HEK293 (cell line): Measurements from ENCODE around the gene SYTL5.
A peak's percentile ranks its signal among the peaks of the same experiment; 100 is the strongest.

Source experiments
- CTCF ChIA-PET: fragments of 350-600 bp; formaldehyde crosslinking; extraction: SDS; loops from one replicate; lab custom pipeline; 2021; ENCODE audit warnings: antibody characterized with exemption; lab: Yijun Ruan, JAX
- POLR2A ChIA-PET: fragments of 300-600 bp; formaldehyde crosslinking; extraction: SDS; loops from one replicate; lab custom pipeline; 2020; ENCODE audit warnings: antibody characterized with exemption, inconsistent platforms; lab: Yijun Ruan, JAX
- H3K27ac ChIP-seq: fragments of 200-500 bp; sonication (Bioruptor generic); 2 replicates; pipeline ENCODE4 v1.5.1; 2014; ENCODE audit warnings: low read depth, low read length, control low read depth, inconsistent platforms; ENCODE audit errors: extremely low read depth
- H3K36me3 ChIP-seq, 2 experiments: fragments of 200-500 bp in 1 of 2; sonication (Bioruptor generic) in 1 of 2; 1 replicate in 1 of 2; 2 replicates in 1 of 2; pipeline ENCODE4 v1.5.1; 2014 to 2017; ENCODE audit warnings: inconsistent platforms in 2 of 2, low read length in 2 of 2; ENCODE audit not compliant: control insufficient read depth in 2 of 2, insufficient read depth in 1 of 2
- H3K4me1 ChIP-seq: fragments of 200-500 bp; sonication (Bioruptor generic); 2 replicates; pipeline ENCODE4 v1.5.1; 2014; ENCODE audit warnings: mild to moderate bottlenecking, low read length, inconsistent platforms; ENCODE audit not compliant: control insufficient read depth, insufficient read depth
- H3K4me3 ChIP-seq: 2 replicates; pipeline ENCODE4 v1.5.1; 2011; ENCODE audit warnings: low read depth, mild to moderate bottlenecking, control low read depth, low read length, moderate library complexity
- H3K9me3 ChIP-seq: fragments of 200-500 bp; sonication (Bioruptor generic); 2 replicates; pipeline ENCODE4 v1.5.1; 2014; ENCODE audit warnings: low read depth, low read length, inconsistent platforms; ENCODE audit not compliant: control insufficient read depth, insufficient read depth
- BCL11A ChIP-seq: fragments of 450-650 bp; formaldehyde crosslinking; IDR thresholded peaks from 2 replicates; pipeline ENCODE4 v1.5.1; 2016; ENCODE audit warnings: low read depth, missing biosample characterization, missing genetic modification characterization
- GLI4 ChIP-seq: fragments of 450-650 bp; formaldehyde crosslinking; IDR thresholded peaks from 2 replicates; pipeline ENCODE4 v1.5.1; 2016; ENCODE audit warnings: missing biosample characterization, missing genetic modification characterization
- KLF8 ChIP-seq: fragments of 450-650 bp; formaldehyde crosslinking; IDR thresholded peaks from 2 replicates; pipeline ENCODE4 v1.5.1; 2016; ENCODE audit warnings: missing biosample characterization, missing genetic modification characterization
- MEIS1 ChIP-seq: sonication (generic); formaldehyde crosslinking; IDR thresholded peaks from 2 replicates; pipeline ENCODE4 v1.8.1; 2022; ENCODE audit warnings: missing genetic modification reagents, mild to moderate bottlenecking, borderline replicate concordance
- OSR2 ChIP-seq: fragments of 450-650 bp; formaldehyde crosslinking; IDR thresholded peaks from 2 replicates; pipeline ENCODE4 v1.5.1; 2016; ENCODE audit warnings: missing biosample characterization, missing genetic modification characterization
- SP2 ChIP-seq: fragments of 450-650 bp; formaldehyde crosslinking; IDR thresholded peaks from 2 replicates; pipeline ENCODE4 v1.5.1; 2016; ENCODE audit warnings: missing biosample characterization, missing genetic modification characterization
- ZBTB8A ChIP-seq: fragments of 450-650 bp; formaldehyde crosslinking; IDR thresholded peaks from 2 replicates; pipeline ENCODE4 v1.5.1; 2016; ENCODE audit warnings: missing biosample characterization, missing genetic modification characterization
- ZNF114 ChIP-seq: fragments of 450-650 bp; formaldehyde crosslinking; IDR thresholded peaks from 2 replicates; pipeline ENCODE4 v1.5.0; 2017; ENCODE audit warnings: missing biosample characterization, missing genetic modification characterization
- ZNF202 ChIP-seq: fragments of 450-650 bp; formaldehyde crosslinking; IDR thresholded peaks from 2 replicates; pipeline ENCODE4 v1.5.1; 2016; ENCODE audit warnings: missing biosample characterization, missing genetic modification characterization, borderline replicate concordance
- ZNF211 ChIP-seq: fragments of 450-650 bp; formaldehyde crosslinking; IDR thresholded peaks from 2 replicates; pipeline ENCODE4 v1.5.1; 2016; ENCODE audit warnings: low read depth, missing biosample characterization, missing genetic modification characterization
- ZNF423 ChIP-seq: fragments of 450-650 bp; formaldehyde crosslinking; IDR thresholded peaks from 2 replicates; pipeline ENCODE4 v1.5.1; 2016; ENCODE audit warnings: missing biosample characterization, missing genetic modification characterization
- ZNF501 ChIP-seq: fragments of 450-650 bp; formaldehyde crosslinking; IDR thresholded peaks from 2 replicates; pipeline ENCODE4 v1.5.1; 2016; ENCODE audit warnings: missing biosample characterization, missing genetic modification characterization
- ZNF561 ChIP-seq: fragments of 450-650 bp; IDR thresholded peaks from 2 replicates; pipeline ENCODE4 v1.5.1; 2018; ENCODE audit warnings: missing biosample characterization, missing genetic modification characterization, borderline replicate concordance
- ZNF600 ChIP-seq: fragments of 450-650 bp; formaldehyde crosslinking; IDR thresholded peaks from 2 replicates; pipeline ENCODE4 v1.5.1; 2016; ENCODE audit warnings: missing biosample characterization, missing genetic modification characterization
- ZNF623 ChIP-seq: fragments of 450-650 bp; formaldehyde crosslinking; IDR thresholded peaks from 2 replicates; pipeline ENCODE4 v1.5.1; 2016; ENCODE audit warnings: missing biosample characterization, missing genetic modification characterization
- ZNF626 ChIP-seq: fragments of 450-650 bp; sonication (Bioruptor Pico); formaldehyde crosslinking; IDR thresholded peaks from 2 replicates; pipeline ENCODE4 v1.5.1; 2018; ENCODE audit warnings: missing biosample characterization, missing genetic modification characterization, inconsistent platforms
- ZNF701 ChIP-seq: fragments of 450-650 bp; formaldehyde crosslinking; IDR thresholded peaks from 2 replicates; pipeline ENCODE4 v1.5.1; 2016; ENCODE audit warnings: missing biosample characterization, missing genetic modification characterization
- ZNF785 ChIP-seq: fragments of 450-650 bp; formaldehyde crosslinking; IDR thresholded peaks from 2 replicates; pipeline ENCODE4 v1.5.1; 2016; ENCODE audit warnings: missing biosample characterization, missing genetic modification characterization
- ZSCAN23 ChIP-seq: fragments of 450-650 bp; formaldehyde crosslinking; IDR thresholded peaks from 2 replicates; pipeline ENCODE4 v1.5.1; 2016; ENCODE audit warnings: missing biosample characterization, missing genetic modification characterization
- ZXDB ChIP-seq: fragments of 450-650 bp; formaldehyde crosslinking; IDR thresholded peaks from 2 replicates; pipeline ENCODE4 v1.5.1; 2016; ENCODE audit warnings: missing biosample characterization, missing genetic modification characterization
- TF ChIP-seq, protein P1 (sequence below): IDR thresholded peaks from 2 replicates; pipeline ENCODE4 v1.6.1; 2011; ENCODE audit warnings: mild to moderate bottlenecking, low read depth, low read length, borderline replicate concordance
- TF ChIP-seq, protein P2 (sequence below): fragments of 450-650 bp; formaldehyde crosslinking; IDR thresholded peaks from 2 replicates; pipeline ENCODE4 v1.5.1; 2016; ENCODE audit warnings: missing biosample characterization, missing genetic modification characterization, low read depth
- TF ChIP-seq, protein P3 (sequence below): fragments of 450-650 bp; formaldehyde crosslinking; conservative IDR thresholded peaks from 2 replicates; pipeline ENCODE4 v1.5.1; 2016; ENCODE audit warnings: low read depth, missing biosample characterization, missing genetic modification characterization
- TF ChIP-seq, protein P4 (sequence below): fragments of 450-650 bp; IDR thresholded peaks from 2 replicates; pipeline ENCODE4 v1.5.1; 2018; ENCODE audit warnings: missing biosample characterization, mild to moderate bottlenecking, missing genetic modification characterization
- TF ChIP-seq, protein P5 (sequence below): fragments of 450-650 bp; formaldehyde crosslinking; IDR thresholded peaks from 2 replicates; pipeline ENCODE4 v1.5.1; 2017; ENCODE audit warnings: missing biosample characterization, missing genetic modification characterization

SYTL5 gene

DNA sequence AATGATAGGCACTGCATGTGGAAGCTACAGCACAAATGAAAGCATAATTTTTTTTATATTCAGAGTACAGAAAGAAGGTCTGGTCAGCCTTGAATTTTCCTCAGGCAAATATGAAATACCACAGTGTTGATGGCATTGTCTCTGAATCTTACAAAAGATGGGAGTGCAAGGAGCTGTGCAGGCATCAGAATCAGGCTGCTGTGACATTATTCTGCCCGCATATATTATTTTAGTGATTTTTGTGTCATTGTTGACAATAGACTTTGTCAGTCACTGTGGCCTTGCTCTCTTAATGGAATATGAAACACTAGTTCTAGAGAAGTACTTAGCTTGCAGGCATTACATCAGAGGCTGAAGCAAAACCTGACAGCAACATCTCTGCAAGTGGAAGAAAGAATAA lies 42.5 kb downstream of the SYTL5 start:
- Histone ChIP-seq H3K9me3 (no peaks in the 10 kb centered on the region), H3K27ac (no peak overlapping the region)
- TF ChIP-seq SP2 (tag by site-specific recombination): no peak
- TF ChIP-seq ZNF501 (tag by site-specific recombination): no peak
- no peak for TF ChIP-seq MEIS1 (CRISPR knock-in tag)
- TF ChIP-seq ZSCAN23: no peak
- no peak for TF ChIP-seq ZBTB8A (tag by site-specific recombination)
- TF ChIP-seq, protein P1, sequence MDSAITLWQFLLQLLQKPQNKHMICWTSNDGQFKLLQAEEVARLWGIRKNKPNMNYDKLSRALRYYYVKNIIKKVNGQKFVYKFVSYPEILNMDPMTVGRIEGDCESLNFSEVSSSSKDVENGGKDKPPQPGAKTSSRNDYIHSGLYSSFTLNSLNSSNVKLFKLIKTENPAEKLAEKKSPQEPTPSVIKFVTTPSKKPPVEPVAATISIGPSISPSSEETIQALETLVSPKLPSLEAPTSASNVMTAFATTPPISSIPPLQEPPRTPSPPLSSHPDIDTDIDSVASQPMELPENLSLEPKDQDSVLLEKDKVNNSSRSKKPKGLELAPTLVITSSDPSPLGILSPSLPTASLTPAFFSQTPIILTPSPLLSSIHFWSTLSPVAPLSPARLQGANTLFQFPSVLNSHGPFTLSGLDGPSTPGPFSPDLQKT: no peak
- TF ChIP-seq, all 188 proteins: peak for 0
- CTCF ChIA-PET: no interaction called here
- Histone ChIP-seq H3K4me3 (no peak overlapping the region), H3K36me3 (no peaks in the 10 kb centered on the region), H3K4me1 (peaks cover 10% of the 10 kb centered on the region; the same call in 1 of the 2 replicates)
- POLR2A ChIA-PET: no interaction called here

DNA sequence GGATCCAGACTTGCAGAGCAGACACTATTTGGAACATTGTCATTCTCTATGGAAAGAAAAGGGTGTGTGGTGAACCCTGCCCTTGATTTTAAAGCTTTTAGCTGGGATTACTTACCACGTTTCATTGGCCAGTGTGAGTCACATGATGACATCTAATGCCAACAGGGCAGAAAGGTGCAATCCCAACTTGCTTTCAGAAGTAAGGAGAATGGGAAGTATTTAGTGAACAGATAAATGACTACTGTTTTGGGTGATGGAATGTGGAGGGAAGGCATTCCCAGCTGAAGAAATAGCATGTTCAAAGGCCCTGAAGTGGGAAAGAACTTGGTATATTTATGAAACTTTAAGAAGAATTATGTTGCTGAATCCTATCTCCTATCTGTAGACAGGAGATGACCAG lies 44.5 kb downstream of the SYTL5 start:
- Histone ChIP-seq H3K27ac (no peak overlapping the region), H3K9me3 (no peaks in the 10 kb centered on the region), H3K36me3 (no peaks in the 10 kb centered on the region), H3K4me3 (no peak overlapping the region), H3K4me1 (peaks cover 7% of the 10 kb centered on the region; the same call in 1 of the 2 replicates)
- ChIA-PET CTCF (no interaction called here), POLR2A (no interaction called here)
- no peak for TF ChIP-seq ZNF114
- TF ChIP-seq ZNF623 (tag by site-specific recombination): peak; percentile 29; the same call in 1 of the 2 replicates
- TF ChIP-seq ZNF561 (tag by site-specific recombination): no peak
- TF ChIP-seq ZNF600: peak; percentile 28; the same call in 1 of the 2 replicates

DNA sequence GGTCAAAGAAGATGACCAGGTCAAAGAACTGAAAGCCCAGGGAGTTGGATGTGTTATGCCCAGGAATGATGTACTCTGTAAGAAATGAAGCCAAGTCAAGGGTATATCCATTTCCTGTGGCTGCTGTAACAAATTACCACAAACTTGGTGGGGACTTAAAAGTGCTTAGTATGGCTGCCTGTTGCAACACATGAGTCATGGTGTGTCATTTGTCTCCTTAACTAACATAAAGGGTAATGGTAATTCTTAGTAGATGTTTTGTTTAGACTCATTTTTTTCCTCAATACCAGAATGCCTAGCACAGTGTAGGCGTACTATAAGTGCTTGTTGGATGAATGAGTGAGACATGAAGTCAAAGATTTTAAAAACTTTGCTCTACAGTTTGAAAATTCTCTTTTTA lies 45.7 kb downstream of the SYTL5 start:
- no peak overlapping the region for H3K4me3 ChIP-seq
- H3K9me3 ChIP-seq: no peaks in the 10 kb centered on the region
- H3K36me3 ChIP-seq: no peaks in the 10 kb centered on the region
- H3K4me1 ChIP-seq: peaks cover 7% of the 10 kb centered on the region; the same call in 1 of the 2 replicates
- ChIA-PET CTCF (no interaction called here), POLR2A (no interaction called here)
- no peak overlapping the region for H3K27ac ChIP-seq
- TF ChIP-seq ZXDB (tag by site-specific recombination): no peak
- no peak for TF ChIP-seq ZNF701 (tag by site-specific recombination)
- TF ChIP-seq, protein P2, sequence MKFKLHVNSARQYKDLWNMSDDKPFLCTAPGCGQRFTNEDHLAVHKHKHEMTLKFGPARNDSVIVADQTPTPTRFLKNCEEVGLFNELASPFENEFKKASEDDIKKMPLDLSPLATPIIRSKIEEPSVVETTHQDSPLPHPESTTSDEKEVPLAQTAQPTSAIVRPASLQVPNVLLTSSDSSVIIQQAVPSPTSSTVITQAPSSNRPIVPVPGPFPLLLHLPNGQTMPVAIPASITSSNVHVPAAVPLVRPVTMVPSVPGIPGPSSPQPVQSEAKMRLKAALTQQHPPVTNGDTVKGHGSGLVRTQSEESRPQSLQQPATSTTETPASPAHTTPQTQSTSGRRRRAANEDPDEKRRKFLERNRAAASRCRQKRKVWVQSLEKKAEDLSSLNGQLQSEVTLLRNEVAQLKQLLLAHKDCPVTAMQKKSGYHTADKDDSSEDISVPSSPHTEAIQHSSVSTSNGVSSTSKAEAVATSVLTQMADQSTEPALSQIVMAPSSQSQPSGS (tag by site-specific recombination): no peak
- TF ChIP-seq, protein P3, sequence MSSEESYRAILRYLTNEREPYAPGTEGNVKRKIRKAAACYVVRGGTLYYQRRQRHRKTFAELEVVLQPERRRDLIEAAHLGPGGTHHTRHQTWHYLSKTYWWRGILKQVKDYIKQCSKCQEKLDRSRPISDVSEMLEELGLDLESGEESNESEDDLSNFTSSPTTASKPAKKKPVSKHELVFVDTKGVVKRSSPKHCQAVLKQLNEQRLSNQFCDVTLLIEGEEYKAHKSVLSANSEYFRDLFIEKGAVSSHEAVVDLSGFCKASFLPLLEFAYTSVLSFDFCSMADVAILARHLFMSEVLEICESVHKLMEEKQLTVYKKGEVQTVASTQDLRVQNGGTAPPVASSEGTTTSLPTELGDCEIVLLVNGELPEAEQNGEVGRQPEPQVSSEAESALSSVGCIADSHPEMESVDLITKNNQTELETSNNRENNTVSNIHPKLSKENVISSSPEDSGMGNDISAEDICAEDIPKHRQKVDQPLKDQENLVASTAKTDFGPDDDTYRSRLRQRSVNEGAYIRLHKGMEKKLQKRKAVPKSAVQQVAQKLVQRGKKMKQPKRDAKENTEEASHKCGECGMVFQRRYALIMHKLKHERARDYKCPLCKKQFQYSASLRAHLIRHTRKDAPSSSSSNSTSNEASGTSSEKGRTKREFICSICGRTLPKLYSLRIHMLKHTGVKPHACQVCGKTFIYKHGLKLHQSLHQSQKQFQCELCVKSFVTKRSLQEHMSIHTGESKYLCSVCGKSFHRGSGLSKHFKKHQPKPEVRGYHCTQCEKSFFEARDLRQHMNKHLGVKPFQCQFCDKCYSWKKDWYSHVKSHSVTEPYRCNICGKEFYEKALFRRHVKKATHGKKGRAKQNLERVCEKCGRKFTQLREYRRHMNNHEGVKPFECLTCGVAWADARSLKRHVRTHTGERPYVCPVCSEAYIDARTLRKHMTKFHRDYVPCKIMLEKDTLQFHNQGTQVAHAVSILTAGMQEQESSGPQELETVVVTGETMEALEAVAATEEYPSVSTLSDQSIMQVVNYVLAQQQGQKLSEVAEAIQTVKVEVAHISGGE (tag by site-specific recombination): no peak
- no peak for TF ChIP-seq GLI4 (tag by site-specific recombination)
- no peak for TF ChIP-seq ZNF211 (tag by site-specific recombination)
- no peak for TF ChIP-seq KLF8 (tag by site-specific recombination)
- no peak for TF ChIP-seq ZNF785 (tag by site-specific recombination)
- no peak for TF ChIP-seq ZNF423 (tag by site-specific recombination)
- no peak for TF ChIP-seq ZNF626
- no peak for TF ChIP-seq ZNF202
- TF ChIP-seq, protein P4, sequence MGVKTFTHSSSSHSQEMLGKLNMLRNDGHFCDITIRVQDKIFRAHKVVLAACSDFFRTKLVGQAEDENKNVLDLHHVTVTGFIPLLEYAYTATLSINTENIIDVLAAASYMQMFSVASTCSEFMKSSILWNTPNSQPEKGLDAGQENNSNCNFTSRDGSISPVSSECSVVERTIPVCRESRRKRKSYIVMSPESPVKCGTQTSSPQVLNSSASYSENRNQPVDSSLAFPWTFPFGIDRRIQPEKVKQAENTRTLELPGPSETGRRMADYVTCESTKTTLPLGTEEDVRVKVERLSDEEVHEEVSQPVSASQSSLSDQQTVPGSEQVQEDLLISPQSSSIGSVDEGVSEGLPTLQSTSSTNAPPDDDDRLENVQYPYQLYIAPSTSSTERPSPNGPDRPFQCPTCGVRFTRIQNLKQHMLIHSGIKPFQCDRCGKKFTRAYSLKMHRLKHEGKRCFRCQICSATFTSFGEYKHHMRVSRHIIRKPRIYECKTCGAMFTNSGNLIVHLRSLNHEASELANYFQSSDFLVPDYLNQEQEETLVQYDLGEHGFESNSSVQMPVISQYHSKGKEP (tag by site-specific recombination): no peak
- TF ChIP-seq, protein P5, sequence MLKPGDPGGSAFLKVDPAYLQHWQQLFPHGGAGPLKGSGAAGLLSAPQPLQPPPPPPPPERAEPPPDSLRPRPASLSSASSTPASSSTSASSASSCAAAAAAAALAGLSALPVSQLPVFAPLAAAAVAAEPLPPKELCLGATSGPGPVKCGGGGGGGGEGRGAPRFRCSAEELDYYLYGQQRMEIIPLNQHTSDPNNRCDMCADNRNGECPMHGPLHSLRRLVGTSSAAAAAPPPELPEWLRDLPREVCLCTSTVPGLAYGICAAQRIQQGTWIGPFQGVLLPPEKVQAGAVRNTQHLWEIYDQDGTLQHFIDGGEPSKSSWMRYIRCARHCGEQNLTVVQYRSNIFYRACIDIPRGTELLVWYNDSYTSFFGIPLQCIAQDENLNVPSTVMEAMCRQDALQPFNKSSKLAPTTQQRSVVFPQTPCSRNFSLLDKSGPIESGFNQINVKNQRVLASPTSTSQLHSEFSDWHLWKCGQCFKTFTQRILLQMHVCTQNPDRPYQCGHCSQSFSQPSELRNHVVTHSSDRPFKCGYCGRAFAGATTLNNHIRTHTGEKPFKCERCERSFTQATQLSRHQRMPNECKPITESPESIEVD: peak; percentile 62
- TF ChIP-seq OSR2 (tag by site-specific recombination): peak; percentile 19; the same call in 1 of the 2 replicates
- no peak for TF ChIP-seq BCL11A (tag by site-specific recombination)
